ENCODE results near the gene SETBP1.

DNA sequence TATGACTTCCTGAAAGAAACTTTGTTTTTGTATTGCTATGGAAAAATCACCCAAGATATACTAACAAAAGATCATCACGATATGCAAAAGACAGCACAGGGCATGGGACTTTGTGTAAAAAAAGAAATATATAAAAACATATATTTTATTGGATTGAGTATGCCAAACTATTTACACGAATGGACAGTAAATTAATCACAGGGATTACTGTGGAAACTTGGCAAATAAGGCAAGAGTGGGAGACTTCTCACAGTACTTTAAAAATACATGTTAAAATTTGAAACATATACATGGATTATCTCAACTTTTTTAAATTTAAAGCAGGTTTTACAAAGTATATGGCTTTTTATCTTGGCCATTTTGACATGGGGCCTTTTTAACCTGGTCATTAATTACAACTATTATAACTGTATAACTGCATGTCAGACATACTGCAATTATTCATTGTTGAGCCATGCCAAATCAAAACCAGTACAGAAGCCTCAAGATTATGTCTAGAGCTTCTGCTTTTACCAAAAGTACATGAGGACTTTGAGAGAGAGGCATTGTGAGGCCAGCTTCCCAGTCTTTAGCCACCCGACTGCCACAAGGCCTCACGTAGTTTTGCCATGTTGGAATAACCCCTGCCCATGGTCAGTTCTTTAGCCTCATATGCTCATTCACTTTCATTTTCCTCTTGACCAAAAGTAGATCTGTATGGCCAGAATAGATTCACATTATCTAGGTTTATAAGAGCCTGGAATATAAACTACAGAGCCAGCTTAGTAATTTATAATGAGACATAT is 419.8 kb downstream of the SETBP1 start:
- TF ChIP-seq, protein P1, sequence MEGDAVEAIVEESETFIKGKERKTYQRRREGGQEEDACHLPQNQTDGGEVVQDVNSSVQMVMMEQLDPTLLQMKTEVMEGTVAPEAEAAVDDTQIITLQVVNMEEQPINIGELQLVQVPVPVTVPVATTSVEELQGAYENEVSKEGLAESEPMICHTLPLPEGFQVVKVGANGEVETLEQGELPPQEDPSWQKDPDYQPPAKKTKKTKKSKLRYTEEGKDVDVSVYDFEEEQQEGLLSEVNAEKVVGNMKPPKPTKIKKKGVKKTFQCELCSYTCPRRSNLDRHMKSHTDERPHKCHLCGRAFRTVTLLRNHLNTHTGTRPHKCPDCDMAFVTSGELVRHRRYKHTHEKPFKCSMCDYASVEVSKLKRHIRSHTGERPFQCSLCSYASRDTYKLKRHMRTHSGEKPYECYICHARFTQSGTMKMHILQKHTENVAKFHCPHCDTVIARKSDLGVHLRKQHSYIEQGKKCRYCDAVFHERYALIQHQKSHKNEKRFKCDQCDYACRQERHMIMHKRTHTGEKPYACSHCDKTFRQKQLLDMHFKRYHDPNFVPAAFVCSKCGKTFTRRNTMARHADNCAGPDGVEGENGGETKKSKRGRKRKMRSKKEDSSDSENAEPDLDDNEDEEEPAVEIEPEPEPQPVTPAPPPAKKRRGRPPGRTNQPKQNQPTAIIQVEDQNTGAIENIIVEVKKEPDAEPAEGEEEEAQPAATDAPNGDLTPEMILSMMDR (IDR thresholded peaks at IDR 0.05 in 2 of 3, conservative IDR thresholded peaks at IDR 0.05 in 1 of 3; ENCODE audit: borderline replicate concordance in 1 of 3, insufficient read depth in 1 of 3, low read depth in 2 of 3, low read length in 2 of 3) = no peak
- TF ChIP-seq ZNF274 (IDR thresholded peaks at IDR 0.05; ENCODE audit: low read depth, low read length) (no peak), EZH2 (IDR thresholded peaks at IDR 0.05) (no peak), YY1 (IDR thresholded peaks at IDR 0.05; ENCODE audit: extremely low read depth, insufficient replicate concordance, low read depth, low read length) (no peak), EZH2phosphoT487 (IDR thresholded peaks at IDR 0.05; ENCODE audit: borderline replicate concordance) (no peak), POLR2A (IDR thresholded peaks at IDR 0.05; ENCODE audit: borderline replicate concordance, extremely low read depth, insufficient read depth, insufficient read length) (no peak), POLR2AphosphoS5 (IDR thresholded peaks at IDR 0.05; ENCODE audit: low read depth, low read length) (no peak), JUND (IDR thresholded peaks at IDR 0.05) (no peak)
- TF ChIP-seq, protein P2, sequence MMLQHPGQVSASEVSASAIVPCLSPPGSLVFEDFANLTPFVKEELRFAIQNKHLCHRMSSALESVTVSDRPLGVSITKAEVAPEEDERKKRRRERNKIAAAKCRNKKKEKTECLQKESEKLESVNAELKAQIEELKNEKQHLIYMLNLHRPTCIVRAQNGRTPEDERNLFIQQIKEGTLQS (IDR thresholded peaks at IDR 0.05) = no peak
- TF ChIP-seq, protein P3, sequence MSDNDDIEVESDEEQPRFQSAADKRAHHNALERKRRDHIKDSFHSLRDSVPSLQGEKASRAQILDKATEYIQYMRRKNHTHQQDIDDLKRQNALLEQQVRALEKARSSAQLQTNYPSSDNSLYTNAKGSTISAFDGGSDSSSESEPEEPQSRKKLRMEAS (IDR thresholded peaks at IDR 0.05) = no peak
- TF ChIP-seq, protein P4, sequence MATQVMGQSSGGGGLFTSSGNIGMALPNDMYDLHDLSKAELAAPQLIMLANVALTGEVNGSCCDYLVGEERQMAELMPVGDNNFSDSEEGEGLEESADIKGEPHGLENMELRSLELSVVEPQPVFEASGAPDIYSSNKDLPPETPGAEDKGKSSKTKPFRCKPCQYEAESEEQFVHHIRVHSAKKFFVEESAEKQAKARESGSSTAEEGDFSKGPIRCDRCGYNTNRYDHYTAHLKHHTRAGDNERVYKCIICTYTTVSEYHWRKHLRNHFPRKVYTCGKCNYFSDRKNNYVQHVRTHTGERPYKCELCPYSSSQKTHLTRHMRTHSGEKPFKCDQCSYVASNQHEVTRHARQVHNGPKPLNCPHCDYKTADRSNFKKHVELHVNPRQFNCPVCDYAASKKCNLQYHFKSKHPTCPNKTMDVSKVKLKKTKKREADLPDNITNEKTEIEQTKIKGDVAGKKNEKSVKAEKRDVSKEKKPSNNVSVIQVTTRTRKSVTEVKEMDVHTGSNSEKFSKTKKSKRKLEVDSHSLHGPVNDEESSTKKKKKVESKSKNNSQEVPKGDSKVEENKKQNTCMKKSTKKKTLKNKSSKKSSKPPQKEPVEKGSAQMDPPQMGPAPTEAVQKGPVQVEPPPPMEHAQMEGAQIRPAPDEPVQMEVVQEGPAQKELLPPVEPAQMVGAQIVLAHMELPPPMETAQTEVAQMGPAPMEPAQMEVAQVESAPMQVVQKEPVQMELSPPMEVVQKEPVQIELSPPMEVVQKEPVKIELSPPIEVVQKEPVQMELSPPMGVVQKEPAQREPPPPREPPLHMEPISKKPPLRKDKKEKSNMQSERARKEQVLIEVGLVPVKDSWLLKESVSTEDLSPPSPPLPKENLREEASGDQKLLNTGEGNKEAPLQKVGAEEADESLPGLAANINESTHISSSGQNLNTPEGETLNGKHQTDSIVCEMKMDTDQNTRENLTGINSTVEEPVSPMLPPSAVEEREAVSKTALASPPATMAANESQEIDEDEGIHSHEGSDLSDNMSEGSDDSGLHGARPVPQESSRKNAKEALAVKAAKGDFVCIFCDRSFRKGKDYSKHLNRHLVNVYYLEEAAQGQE (IDR thresholded peaks at IDR 0.05; ENCODE audit: low read depth) = no peak
